Ecto neural progenitor cell (in vitro differentiated cells): ENCODE results near the gene SURF4.
"Not testable (repeated sequence)": the region's sequence is repeated elsewhere in the genome, so short reads cannot be mapped to it uniquely, and the experiment has no call there.

Source experiments
- DNase-seq: peaks from one replicate; pipeline ENCODE4 v3.0.0-alpha.2; 2018; ENCODE audit warnings: low spot score

Gene SURF4

GRCh38 chr9:133333566-133333965, 42.3 kb downstream of the SURF4 start:
- DNase-seq: no peak

- no peak for DNase-seq
Measured at GRCh38 chr9:133333011-133333410, 42.8 kb downstream of the SURF4 start.

- DNase-seq: no peak
Measured at GRCh38 chr9:133332381-133332730, 43.5 kb downstream of the SURF4 start.

- no peak for DNase-seq
Measured at GRCh38 chr9:133331641-133332380, 44.0 kb downstream of the SURF4 start.

- DNase-seq: no peak
Measured at GRCh38 chr9:133331221-133331620, 44.6 kb downstream of the SURF4 start.

GRCh38 chr9:133329306-133330156, 46.3 kb downstream of the SURF4 start:
- not testable (repeated sequence) for DNase-seq

- no peak for DNase-seq
Measured at GRCh38 chr9:133327834-133328484, 47.9 kb downstream of the SURF4 start.

- DNase-seq: not testable (repeated sequence)
Measured at GRCh38 chr9:133327021-133327420, 48.8 kb downstream of the SURF4 start.

GRCh38 chr9:133323991-133324703, 51.7 kb downstream of the SURF4 start:
- DNase-seq: no peak

GRCh38 chr9:133323211-133323610, 52.6 kb downstream of the SURF4 start:
- DNase-seq: no peak

GRCh38 chr9:133322701-133323100, 53.2 kb downstream of the SURF4 start:
- no peak for DNase-seq

GRCh38 chr9:133321411-133321935, 54.4 kb downstream of the SURF4 start:
- no peak for DNase-seq

- no peak for DNase-seq
Measured at GRCh38 chr9:133320421-133320881, 55.4 kb downstream of the SURF4 start.

- not testable (repeated sequence) for DNase-seq
Measured at GRCh38 chr9:133317551-133317950, 58.3 kb downstream of the SURF4 start.

- no peak for DNase-seq
Measured at GRCh38 chr9:133315997-133316396, 59.9 kb downstream of the SURF4 start.
